Measurements from ENCODE around the gene CAND1. TPM values are rescaled to one million over a fixed set of nuclear protein-coding genes. Genes with fewer than 3 reads are reported as not detected.

Gene CAND1
- total RNA-seq, 4 donors from 2014 or later, result 88.5 to 127 (median 98.9) TPM

GRCh38 chr12:67284561-67284960 is 15.4 kb downstream of the CAND1 start:
- Histone ChIP-seq H3K27ac (no peak overlapping the region), H3K4me3 (replicated peaks in 1 of 3) (no peak overlapping the region), H3K4me1 (peaks cover 10 to 17% of the 10 kb centered on the region in 2 donors), H3K9me3 (no peaks in the 10 kb centered on the region), H3K27me3 (no peaks in the 10 kb centered on the region), H3K36me3 (peaks cover 4% of the 10 kb centered on the region in 2 donors)
- DNase-seq, result no peak
- intact Hi-C loops (cut with DNase I), result no loop called here
- WGBS, 2 donors, result 98 to 99% methylated on average over 2 of the region's 2 CpGs
- no peak for TF ChIP-seq POLR2A (IDR thresholded peaks at IDR 0.05)
- TF ChIP-seq, protein P1, sequence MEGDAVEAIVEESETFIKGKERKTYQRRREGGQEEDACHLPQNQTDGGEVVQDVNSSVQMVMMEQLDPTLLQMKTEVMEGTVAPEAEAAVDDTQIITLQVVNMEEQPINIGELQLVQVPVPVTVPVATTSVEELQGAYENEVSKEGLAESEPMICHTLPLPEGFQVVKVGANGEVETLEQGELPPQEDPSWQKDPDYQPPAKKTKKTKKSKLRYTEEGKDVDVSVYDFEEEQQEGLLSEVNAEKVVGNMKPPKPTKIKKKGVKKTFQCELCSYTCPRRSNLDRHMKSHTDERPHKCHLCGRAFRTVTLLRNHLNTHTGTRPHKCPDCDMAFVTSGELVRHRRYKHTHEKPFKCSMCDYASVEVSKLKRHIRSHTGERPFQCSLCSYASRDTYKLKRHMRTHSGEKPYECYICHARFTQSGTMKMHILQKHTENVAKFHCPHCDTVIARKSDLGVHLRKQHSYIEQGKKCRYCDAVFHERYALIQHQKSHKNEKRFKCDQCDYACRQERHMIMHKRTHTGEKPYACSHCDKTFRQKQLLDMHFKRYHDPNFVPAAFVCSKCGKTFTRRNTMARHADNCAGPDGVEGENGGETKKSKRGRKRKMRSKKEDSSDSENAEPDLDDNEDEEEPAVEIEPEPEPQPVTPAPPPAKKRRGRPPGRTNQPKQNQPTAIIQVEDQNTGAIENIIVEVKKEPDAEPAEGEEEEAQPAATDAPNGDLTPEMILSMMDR (IDR thresholded peaks at IDR 0.05), result no peak

- no peak overlapping the region for H3K27ac ChIP-seq
- H3K36me3 ChIP-seq, result peaks cover 4% of the 10 kb centered on the region in 2 donors
- H3K27me3 ChIP-seq, result no peaks in the 10 kb centered on the region
- H3K4me1 ChIP-seq, result peaks cover 0 to under 1% of the 10 kb centered on the region in 2 donors
- no peak for DNase-seq
- H3K4me3 ChIP-seq (replicated peaks in 1 of 3), result no peak overlapping the region
- no peaks in the 10 kb centered on the region for H3K9me3 ChIP-seq
- TF ChIP-seq, protein P1 (IDR thresholded peaks at IDR 0.05), result no peak
- TF ChIP-seq POLR2A (IDR thresholded peaks at IDR 0.05), result no peak
- intact Hi-C loops (cut with DNase I), result no loop called here
- 96 to 99% methylated on average over 5 of the region's 5 CpGs for WGBS, 2 donors
Observed at GRCh38 chr12:67286257-67286656, 17.1 kb downstream of the CAND1 start.

GRCh38 chr12:67287311-67287710 is 18.2 kb downstream of the CAND1 start:
- WGBS, 2 donors, result 89 to 90% methylated on average over 5 of the region's 5 CpGs
- H3K27ac ChIP-seq, result no peak overlapping the region

DNA sequence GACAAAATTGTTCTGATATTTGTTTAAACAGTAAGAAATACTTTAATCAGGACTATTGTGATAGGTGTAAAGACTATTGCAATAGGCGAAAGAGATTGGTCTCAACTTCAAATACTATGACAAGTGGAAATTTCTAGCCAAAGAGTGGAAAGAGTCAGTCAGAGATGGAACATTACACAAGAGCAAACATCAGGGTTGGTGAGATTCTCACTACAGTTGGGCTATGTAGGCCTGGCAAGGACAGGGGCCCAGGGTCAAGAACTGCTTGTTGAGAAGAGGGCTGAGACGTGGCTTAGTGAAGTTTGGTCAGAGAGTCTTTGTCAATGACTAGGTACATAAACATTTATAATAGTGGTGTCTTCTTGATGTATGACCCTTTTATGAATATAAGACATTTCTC is 19.4 kb downstream of the CAND1 start:
- Histone ChIP-seq H3K36me3 (no peaks in the 10 kb centered on the region), H3K27me3 (no peaks in the 10 kb centered on the region), H3K4me1 (no peaks in the 10 kb centered on the region), H3K27ac (no peak overlapping the region), H3K9me3 (no peaks in the 10 kb centered on the region), H3K4me3 (replicated peaks in 1 of 3) (no peak overlapping the region)
- WGBS, 2 donors, result 96 to 98% methylated on average over 2 of the region's 2 CpGs
- intact Hi-C loops (cut with DNase I), result no loop called here
- TF ChIP-seq, protein P1 (IDR thresholded peaks at IDR 0.05), result no peak
- no peak for TF ChIP-seq POLR2A (IDR thresholded peaks at IDR 0.05)
- DNase-seq, result no peak

More at GRCh38 chr12:67287311-67287710, 18.2 kb downstream of the CAND1 start:
- Histone ChIP-seq H3K27me3 (no peaks in the 10 kb centered on the region), H3K4me1 (no peaks in the 10 kb centered on the region), H3K36me3 (peaks cover 1 to 4% of the 10 kb centered on the region in 2 donors), H3K4me3 (replicated peaks in 1 of 3) (no peak overlapping the region), H3K9me3 (no peaks in the 10 kb centered on the region)
- no peak for DNase-seq
- no peak for TF ChIP-seq POLR2A (IDR thresholded peaks at IDR 0.05)
- intact Hi-C loops (cut with DNase I), result no loop called here

DNA sequence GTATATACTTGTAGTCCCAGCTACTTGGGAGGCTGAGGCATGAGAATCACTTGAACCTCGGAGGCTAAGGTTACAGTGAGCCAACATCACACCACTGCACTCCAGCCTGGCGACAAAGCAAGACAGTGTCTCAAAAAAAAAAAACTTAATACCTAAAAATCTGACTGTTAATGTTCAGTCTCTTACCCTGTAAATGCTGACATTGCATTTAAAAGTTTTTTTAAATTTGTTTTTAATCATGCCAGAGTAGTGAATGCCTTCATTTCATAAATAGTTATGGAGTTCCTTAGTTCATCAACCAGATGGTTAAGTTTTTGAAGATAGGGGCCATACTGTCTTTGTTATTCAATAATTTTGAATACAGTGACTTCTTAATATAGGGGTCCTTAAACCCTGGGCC is 21.2 kb downstream of the CAND1 start:
- Histone ChIP-seq H3K27ac (no peak overlapping the region), H3K4me3 (replicated peaks in 1 of 3) (no peak overlapping the region), H3K9me3 (no peaks in the 10 kb centered on the region), H3K36me3 (no peaks in the 10 kb centered on the region), H3K27me3 (no peaks in the 10 kb centered on the region), H3K4me1 (no peaks in the 10 kb centered on the region)
- TF ChIP-seq POLR2A (IDR thresholded peaks at IDR 0.05), result no peak
- TF ChIP-seq, protein P1 (IDR thresholded peaks at IDR 0.05), result no peak
- no peak for DNase-seq
- 98 to 100% methylated on average over 2 of the region's 2 CpGs for WGBS, 2 donors
- intact Hi-C loops (cut with DNase I), result no loop called here

DNA sequence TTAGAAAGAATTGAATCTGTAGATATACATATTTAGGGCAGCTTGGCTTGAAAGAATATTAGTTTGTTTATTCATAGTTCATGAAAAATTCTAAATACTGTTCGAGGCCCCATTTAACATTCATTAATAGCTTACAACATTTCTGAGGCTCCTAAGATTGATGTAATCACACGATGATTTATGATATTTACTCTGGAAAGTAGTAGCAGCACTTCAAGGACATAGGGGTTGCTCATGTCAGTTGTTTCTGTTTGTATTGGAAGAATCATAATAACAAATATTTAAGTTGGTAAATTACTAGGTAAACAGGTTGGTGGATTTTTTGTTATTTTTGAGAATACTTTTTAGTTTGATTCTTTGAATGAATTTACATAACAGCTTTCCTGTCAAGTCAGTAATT is 30.4 kb downstream of the CAND1 start:
- intact Hi-C loops (cut with DNase I), result no loop called here
- 93% methylated on average over 2 of the region's 2 CpGs for WGBS, 2 donors

More for the DNA sequence above, 30.4 kb downstream of the CAND1 start:
- Histone ChIP-seq H3K36me3 (peaks cover 10 to 22% of the 10 kb centered on the region in 2 donors), H3K4me3 (replicated peaks in 1 of 3) (no peak overlapping the region), H3K4me1 (no peaks in the 10 kb centered on the region), H3K27me3 (no peaks in the 10 kb centered on the region), H3K9me3 (no peaks in the 10 kb centered on the region), H3K27ac (no peak overlapping the region)
- TF ChIP-seq, protein P1 (IDR thresholded peaks at IDR 0.05), result no peak
- no peak for TF ChIP-seq POLR2A (IDR thresholded peaks at IDR 0.05)
- DNase-seq, result no peak

Data from thyroid gland (tissue), 4 donors.